Suprapubic skin (tissue), 4 donors: Measurements from ENCODE around the gene ACAD11.

ENCODE experiments used
- EP300 ChIP-seq: sonication (generic); formaldehyde crosslinking; IDR thresholded peaks from one replicate; pipeline ENCODE4 v1.6.1; 2017; ENCODE audit warnings: antibody characterized with exemption
- POLR2A ChIP-seq, 2 donors: fragments of 450-650 bp; IDR thresholded peaks; one replicate each; pipeline ENCODE4 v1.6.1; 2017; ENCODE audit warnings: antibody characterized with exemption in 2 of 2, mild to moderate bottlenecking in 2 of 2, moderate library complexity in 2 of 2
- POLR2AphosphoS5 ChIP-seq, 3 donors: sonication (generic); formaldehyde crosslinking; IDR thresholded peaks; one replicate each; pipeline ENCODE4 v1.6.1; 2017; ENCODE audit warnings: antibody characterized with exemption in 3 of 3
- TF ChIP-seq, protein P1 (sequence below), 2 donors: fragments of 200-600 bp in 1 of 2; fragments of 450-650 bp in 1 of 2; sonication (generic) in 1 of 2; IDR thresholded peaks; one replicate each; pipeline ENCODE4 v1.5.1; 2016 to 2019; ENCODE audit warnings: antibody characterized with exemption in 2 of 2, mild to moderate bottlenecking in 1 of 2, moderate library complexity in 1 of 2

DNA sequence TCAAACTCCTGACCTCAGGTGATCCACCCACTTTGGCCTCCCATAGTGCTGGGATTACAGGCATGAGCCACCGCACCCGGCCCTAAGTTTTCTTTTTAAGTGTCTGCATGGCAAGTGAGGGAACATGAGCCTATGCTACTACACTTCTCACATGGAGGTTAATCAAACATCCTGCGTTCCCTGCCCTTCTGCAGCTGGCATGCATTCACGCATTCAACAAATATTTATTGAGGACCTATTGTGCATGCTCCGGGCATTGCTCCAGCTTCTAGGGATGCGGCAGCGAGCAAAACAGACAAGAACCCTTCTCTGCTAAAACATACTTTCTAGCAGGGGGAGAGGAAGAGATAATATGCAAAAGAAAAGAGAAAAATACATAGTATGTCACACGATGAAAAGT is 105.2 kb downstream of the ACAD11 start:
- TF ChIP-seq, protein P1, sequence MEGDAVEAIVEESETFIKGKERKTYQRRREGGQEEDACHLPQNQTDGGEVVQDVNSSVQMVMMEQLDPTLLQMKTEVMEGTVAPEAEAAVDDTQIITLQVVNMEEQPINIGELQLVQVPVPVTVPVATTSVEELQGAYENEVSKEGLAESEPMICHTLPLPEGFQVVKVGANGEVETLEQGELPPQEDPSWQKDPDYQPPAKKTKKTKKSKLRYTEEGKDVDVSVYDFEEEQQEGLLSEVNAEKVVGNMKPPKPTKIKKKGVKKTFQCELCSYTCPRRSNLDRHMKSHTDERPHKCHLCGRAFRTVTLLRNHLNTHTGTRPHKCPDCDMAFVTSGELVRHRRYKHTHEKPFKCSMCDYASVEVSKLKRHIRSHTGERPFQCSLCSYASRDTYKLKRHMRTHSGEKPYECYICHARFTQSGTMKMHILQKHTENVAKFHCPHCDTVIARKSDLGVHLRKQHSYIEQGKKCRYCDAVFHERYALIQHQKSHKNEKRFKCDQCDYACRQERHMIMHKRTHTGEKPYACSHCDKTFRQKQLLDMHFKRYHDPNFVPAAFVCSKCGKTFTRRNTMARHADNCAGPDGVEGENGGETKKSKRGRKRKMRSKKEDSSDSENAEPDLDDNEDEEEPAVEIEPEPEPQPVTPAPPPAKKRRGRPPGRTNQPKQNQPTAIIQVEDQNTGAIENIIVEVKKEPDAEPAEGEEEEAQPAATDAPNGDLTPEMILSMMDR (IDR thresholded peaks at IDR 0.05), result no peak
- TF ChIP-seq POLR2AphosphoS5 (IDR thresholded peaks at IDR 0.05), result no peak
- TF ChIP-seq POLR2A (IDR thresholded peaks at IDR 0.05), result no peak
- TF ChIP-seq EP300, result no peak
